OCI-M1 (cell line): Measurements from ENCODE around the gene PUS10.
"Not testable (repeated sequence)": the region's sequence is repeated elsewhere in the genome, so short reads cannot be mapped to it uniquely, and the experiment has no call there.

Experiments used
- DNase-seq: peaks from one replicate; lab custom pipeline; 2025; lab: John Stamatoyannopoulos, UW

Gene PUS10

DNA sequence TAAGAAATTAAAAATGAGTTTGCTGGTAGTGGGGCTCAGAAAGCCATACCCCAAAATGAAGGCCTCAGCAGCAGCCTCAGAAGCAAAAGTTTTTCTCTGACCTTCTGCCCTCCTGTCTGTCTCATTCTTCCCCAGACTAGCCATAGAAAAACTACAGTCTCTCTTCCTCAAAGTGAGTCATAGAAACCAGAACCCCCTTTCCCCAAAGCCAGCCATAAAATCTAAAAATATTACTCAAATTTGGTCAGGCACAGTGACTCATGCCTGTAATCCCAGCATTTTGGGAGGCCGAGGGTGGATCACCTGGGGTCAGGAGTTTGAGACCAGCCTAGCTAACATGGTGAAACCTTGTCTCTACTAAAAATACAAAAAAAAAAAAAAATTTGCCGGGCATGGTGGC lies 5.8 kb downstream of the PUS10 start:
- peak; percentile 34 for DNase-seq

DNA sequence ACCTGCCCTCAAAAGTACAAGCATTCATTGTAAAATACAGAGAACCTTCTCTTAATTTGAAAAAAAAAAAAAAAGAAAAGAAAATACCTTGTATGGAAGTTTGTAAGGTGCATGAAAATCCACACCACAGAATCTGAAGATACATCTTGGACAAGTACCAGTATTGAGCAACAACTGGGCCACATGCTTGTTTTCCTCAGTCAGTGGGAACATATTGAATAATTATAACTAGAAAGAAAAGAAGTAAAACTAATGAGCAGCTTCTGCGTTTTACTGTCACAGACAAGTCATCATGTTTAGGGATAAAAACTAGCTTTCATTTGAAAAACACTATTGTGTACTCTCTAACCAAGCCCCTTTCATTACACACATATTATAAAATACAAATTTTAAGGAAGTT lies 6.4 kb downstream of the PUS10 start:
- DNase-seq: no peak

DNA sequence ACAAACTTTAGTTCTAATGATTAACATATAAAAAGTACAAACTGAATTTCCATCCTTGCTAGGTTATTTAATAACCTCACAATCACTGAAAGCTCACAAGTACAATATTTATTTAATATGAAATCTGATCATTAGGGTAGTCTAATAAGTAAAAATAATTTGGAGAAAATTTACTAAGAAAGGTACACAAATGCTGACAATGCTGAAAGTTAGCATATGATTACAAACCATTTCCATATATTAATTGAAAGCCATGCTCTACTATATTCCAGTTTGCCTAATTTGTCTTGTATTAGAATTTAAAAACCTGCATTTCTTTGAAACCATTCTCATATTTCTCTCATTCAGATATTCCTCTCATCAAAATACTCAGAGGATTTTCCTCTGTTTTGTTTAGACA lies 8.7 kb downstream of the PUS10 start:
- DNase-seq: no peak

DNA sequence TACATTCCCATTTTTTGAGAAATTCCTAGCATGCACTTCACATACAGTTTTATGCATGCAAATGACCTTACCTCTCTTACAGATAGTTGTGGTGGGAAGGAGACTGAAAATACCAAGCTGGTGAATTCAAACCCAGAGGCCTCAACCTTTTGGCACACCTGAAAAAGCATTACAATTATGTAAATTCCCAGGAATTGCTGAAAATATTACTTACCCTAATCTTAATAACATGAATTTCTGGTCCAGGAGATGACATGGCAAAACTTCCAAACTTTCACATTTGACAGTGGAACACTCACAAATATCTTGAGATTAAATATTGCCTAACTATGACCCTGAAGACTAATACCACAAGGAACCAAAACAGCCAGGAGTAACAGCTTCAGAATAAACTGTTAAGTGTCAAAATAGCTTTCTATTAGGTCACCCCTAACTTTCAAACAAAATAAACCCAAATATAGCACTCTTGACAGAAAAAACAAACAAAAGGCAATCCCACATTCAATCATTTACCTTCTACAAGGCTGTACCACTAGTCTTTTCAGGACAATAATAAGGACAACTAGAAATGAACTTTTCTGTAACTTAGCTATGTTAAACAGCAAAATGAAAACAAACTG lies 11.5 kb downstream of the PUS10 start:
- DNase-seq: no peak

DNA sequence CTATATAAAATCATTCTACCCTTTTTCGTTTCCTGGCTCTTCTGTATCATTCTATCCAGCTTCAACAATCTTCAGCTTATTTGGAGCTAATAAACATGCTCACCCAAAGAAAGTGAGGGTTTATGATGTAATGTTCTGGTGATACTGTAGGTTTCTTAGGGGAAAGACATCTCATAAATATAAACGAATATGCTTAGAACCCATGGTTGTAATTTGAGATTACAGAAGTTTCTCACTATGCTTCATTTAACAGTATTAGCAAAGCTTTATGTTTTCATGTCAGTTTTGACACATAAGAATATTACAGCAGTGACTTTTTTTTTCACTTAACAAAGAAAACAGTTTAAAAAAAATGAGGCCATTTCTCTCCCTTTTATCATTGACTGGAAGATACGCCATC lies 12.3 kb downstream of the PUS10 start:
- no peak for DNase-seq

DNA sequence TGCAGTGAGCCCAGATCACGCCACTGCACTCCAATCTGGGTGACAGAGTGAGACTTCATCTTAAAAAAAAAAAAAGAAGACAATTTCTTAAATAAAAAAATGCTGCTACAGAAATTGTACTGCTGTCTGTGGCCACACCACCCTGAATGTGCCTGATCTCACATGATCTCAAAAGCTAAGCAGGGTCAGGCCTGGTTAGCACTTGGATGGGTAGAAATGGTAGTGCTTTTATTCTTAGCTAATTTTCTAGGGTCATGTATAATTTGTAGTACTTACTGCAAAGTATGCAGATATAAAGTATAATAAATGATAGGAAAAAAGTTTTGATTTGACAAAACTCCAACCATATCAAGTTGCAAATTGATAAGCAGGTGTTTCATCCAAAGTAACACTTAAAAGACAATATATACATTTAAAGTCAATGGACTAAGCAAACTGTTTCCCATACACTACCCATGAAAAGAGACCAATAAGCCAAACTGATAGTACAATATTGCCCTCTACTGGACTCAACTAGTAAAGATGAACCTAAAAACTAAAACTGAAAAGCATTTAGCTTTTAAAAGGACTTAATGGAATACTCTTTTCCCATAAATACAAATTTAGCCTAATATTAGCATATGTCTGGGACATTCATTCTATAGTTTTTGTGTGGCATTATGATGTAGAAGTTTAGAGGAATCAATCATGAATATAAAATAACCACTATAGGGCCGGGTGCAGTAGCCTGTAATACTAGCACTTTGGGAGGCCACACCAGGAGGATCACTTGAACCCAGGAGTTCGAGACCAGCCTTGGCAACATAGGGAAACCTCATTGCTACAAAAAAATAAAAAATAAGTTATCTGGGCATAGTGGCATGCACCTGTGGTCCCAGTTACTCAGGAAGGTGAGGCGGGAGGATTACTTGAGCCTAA lies 19.2 kb downstream of the PUS10 start:
- DNase-seq: peak; percentile 76

DNA sequence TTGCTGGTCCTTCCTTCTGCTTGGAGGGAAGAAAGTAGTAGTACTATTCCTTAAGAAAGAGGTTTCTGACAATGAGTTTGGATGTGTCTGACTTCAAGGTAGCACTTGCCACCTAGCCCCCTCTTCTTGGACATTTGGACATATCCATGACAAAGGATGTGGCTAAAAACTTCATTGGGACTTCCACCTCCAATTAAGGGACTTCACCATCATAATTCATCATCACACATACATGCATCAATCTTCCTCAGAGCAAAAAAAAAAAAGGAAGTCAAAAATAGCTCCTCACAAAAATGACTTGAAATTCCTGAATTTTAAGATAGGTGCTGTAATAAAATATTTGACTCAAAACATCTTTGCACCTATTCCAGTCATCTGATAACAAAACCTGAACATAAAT lies 23.9 kb downstream of the PUS10 start:
- DNase-seq: no peak

DNA sequence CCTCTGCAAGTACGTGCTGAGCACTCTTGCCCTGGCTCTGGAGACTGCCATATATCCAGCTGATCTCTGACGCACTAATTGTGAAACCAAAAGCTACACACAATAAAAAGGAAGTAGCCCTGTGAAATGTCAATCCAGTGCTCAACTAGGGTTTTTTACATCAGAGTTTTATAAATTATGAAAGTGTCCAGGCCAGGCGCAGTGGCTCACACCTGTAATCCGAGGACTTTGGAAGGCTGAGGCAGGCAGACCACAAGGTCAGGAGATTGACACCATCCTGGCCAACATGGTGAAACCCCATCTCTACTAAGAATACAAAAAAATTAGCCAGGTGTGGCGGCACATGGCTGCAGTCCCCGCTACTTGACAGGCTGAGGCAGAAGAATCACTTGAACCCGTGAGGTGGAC lies 25.1 kb downstream of the PUS10 start:
- DNase-seq: peak; percentile 60

DNA sequence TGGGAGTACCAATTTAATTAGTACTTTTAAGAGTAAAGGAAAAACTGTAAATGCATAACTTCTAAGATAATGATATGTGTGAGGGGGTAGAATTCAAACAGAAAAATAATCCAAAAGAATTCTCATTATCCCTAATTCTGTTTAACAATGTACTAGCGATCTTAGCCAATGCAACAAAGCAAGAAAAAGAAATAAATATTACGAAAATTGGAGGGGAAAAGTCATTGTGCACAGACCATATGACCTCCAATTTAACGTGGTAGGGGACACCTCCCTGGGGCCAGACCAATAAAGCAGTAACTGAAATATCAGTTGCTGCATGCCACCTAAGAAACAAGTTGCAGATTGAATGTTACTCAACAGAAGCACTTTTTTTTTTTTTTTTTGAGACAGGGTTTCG lies 26.4 kb downstream of the PUS10 start:
- DNase-seq: no peak

DNA sequence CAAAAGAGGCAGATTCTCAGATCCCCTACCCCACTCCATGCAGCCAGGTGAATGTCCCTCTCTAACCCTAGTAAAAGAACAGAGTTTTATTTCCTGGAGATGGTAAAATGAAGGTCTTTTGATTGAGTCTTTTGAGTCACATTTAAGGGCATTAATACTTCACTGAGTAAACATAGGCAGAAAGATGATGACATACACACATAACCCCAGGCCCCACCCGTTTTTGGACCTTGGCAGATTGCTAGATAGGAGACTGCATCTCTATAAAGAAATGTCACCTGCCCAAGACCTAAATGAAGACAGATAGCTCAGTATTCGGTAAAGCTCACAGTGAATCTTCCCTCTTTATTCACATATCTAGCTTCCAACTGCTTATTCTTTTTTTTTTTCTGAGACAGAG lies 28.8 kb downstream of the PUS10 start:
- DNase-seq: peak; percentile 18

DNA sequence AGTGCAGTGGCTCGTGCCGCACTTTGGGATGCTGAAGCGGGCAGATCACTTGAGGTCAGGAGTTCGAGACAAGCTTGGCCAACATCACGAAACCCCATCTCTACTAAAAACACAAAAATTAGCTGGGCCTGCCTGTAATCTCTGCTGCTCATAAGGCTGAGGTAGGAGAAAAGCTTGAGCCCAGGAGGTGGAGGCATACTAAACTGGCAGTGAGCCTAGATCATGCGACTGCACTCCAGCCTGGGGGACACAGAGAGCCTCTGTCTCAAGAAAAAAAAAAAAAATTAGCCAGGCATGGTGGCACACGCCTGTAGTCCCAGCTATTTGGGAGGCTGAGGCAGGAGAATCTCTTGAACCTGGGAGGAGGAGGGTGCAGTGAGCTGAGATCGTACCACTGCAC lies 30.4 kb downstream of the PUS10 start:
- DNase-seq: not testable (repeated sequence)

DNA sequence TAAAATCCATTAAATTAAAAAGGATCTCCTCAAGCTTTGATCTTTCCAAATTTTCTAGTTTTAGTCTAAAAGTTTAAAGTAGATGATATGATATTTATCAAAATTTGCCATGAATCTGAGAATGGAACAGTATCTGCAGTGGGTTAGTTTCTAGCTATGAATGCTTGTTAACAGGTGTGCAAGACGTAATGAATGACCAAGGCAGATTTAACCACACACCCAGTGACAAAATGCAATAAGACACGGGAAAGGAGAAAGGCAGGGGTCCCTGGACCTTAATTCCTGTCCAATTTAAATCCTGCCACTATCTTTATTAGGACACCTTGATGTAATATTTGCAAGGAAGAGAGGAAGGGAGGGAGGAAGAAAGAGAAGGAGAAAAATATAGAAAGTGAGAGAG lies 31.0 kb downstream of the PUS10 start:
- no peak for DNase-seq

DNA sequence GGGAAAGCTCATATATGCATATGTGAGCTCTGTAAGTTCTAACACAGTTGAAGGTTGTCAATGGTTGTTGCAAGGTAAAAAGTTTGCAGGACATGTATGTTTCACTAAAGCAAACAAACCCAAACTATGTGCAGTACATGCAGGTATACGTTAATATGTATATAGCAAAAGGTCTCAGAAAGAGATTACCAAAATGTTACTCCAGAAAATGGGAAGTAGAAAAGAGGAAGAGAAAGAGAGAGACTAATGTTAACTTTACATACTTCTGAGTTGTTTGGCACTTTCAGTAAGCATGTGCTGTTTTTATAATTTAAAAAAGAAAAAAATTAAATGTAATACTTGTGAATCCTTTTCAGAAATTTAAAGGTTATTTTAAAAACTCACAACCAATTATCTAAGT lies 33.3 kb downstream of the PUS10 start:
- DNase-seq: peak; percentile 80

DNA sequence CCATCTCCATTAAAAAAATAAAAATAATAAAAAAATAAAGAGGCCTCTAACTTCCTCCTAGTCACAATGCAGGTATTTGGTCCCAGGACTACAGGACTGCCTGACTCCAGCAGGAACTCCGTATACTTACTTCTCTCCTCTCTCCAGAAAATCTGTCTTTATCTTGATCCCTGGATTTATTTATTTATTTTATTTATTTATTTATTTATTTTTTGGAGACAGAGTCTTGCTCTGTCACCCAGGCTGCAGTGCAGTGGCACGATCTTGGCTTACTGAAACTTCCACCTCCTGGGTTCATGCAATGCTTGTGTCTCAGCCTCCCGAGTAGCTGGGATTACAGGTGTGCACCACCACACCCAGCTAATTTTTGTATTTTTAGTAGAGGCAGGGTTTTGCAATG lies 36.0 kb downstream of the PUS10 start:
- DNase-seq: not testable (repeated sequence)

DNA sequence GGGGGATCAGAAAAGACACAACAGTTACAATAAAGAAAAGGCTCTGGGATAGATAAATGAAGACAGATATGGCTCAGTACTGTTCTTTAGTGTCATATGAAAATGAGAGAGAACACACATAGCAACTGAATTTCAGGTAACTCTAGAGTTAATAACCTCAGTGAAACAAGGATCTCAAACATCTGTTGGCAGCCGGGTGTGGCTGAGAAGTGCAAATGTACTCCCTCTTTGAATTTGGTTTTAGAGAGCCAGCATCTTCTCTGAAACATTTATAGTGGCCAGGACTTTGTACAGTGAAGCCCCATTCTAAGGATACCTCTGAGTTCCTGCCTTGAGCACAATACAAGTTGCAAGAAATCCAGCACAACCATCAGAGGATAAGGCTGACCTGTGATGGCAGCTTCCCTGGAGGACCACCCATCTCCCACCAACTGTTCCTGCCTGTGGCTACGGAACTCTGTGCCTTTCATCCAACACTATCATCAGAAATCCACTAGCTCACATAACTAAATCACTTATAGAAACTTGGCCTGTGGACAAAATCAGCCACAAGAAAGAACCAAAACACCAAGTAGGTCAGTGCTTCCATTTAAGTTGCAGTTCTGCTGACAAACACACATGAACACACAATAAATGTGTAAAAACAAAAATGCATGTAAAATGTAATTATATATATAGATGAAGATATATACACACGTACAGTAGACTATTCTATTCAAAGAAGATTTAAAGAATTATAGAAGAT lies 37.8 kb downstream of the PUS10 start:
- DNase-seq: no peak

DNA sequence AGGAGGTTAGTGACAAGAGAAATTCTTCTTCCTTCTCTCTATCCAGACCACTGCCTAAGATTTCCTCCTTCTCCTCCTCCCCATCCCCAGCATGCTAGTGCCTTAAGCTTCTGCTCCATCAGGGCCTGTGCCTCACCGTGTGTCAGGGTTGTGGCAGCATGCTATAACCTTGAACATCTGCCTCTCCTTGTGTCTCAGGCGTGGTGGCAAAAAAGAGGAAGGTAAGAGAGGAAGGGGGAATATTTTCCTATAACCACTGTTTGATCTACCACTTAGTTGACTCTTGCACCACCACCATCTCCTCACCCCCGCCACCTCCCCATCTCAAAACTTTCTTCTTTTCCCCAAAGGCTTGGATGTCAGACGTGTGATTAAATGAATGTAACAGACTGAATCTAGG lies 38.8 kb downstream of the PUS10 start:
- DNase-seq: peak; percentile 29

DNA sequence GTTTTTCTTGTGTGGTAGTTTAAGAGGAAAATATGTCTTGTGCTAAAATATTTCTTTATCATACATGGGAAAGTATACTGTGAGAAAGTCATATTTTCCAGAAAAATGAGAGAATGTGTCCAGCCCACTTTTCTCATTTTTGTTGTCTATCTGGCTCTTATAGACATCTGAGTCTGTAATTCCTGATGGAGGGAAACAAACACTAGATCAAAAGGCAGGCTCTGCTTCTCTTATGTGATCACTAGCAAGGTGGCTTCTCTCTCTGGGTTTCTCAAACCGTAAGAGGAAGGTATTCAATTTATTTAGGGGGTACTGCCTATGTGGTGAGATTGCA lies 40.5 kb downstream of the PUS10 start:
- no peak for DNase-seq

DNA sequence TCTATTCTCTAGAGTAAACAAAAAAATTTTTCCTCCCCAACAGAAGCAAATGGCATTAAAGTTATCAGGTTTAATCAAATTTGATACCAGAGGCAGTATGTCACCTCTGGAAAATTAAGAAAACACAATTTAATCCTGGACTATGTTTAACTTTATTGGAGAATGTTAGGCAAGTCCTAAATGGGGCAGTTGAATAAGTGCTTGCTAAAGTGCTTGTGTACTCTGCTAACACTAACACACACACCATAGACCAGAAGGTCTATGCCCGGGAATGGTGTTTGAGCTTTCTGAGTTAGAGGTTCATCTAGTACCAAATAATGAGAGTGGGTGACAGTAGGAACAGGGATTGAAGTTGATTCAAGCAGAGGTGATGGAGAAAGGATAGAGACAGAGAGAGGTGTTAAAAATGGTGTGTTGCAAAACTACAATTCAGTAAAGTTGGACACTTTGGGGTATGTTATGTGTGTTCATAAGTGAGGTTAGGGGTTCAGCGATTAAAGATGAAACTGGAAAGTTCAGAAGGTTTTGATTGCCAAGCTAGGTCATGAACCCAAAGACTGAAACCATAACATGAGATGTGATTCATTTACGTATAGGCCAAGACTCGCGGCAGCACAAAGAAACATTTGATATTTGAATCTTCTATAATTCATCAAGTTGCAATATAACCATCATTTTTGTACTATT lies 41.0 kb downstream of the PUS10 start:
- no peak for DNase-seq

DNA sequence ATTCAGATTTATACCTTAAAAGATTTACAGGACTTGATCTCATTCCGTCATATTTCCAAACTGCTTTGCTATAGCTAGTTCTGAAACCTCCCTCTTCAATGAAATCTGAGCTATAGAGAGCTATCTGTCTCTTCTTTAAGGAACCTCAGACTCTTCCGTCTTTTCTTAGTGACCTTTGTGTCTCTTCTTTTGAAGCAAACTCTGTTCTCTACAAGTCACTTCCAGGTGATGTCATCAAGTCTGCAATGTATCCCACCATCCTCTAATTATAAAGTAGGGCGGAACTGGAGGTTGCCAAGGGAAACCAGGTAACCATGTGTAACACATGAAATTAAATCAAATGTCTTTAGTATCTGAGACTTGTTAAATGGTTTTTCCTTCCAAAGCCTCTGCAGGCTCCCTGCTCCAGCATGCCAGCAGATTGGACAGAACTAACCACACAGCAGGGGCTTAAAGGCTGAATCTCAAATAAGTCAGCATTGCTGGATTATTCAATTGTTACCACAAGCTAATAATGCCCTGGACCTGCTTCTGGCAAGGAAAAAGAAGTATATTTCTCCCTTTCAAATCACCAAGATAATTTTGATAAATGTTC lies 41.7 kb downstream of the PUS10 start:
- no peak for DNase-seq

DNA sequence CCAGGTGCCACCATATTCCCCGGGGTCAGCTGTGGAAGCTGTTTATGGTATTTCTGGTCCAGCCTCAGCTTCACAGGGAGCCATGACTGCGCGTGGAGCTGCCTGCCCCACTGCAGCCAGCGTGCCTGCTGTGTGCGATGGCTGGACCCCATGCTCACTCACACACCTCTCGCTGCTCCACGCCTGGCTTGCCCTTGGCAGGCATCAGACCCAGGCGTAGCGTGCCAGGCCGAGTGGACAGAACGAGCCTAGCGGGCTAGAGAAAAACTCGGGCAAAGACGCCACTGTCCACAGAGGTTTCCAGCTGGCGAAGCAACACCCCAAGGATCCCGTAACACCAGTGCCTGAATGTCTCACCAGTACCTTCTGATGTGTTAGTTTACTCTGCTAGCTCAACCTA lies 43.4 kb downstream of the PUS10 start:
- DNase-seq: no peak

DNA sequence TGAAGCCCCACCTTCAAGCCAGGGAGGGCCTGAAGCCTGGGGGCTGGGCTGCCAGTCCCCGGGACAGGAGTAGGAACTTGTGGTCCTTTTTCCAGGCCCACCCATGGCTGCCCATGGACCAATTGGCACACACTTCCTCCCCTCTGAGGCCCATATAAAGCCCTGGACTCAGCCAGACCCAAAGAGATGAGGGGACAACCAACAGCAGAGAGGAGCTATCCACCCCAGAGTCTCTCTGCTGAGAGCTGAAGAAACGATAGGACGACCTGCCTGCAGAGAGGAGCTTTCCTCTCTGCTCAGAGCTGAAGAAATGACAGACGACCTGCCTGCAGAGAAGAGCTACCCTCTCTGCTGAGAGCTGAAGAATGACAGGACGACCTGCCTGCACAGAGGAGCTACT lies 44.4 kb downstream of the PUS10 start:
- DNase-seq: no peak
